Stimulated activated CD8-positive, alpha-beta memory T cell treated with anti-CD3 and anti-CD28 coated beads, Interleukin-12 subunit alpha, Interleukin-12 subunit beta, amount 100 ng/mL, for 1 hour (primary cell): ENCODE data around the gene KLHDC8A.

Source experiments
- DNase-seq: peaks from one replicate; pipeline ENCODE4 v3.0.0-alpha.2; 2020; ENCODE audit warnings: low read depth

The KLHDC8A gene

DNA sequence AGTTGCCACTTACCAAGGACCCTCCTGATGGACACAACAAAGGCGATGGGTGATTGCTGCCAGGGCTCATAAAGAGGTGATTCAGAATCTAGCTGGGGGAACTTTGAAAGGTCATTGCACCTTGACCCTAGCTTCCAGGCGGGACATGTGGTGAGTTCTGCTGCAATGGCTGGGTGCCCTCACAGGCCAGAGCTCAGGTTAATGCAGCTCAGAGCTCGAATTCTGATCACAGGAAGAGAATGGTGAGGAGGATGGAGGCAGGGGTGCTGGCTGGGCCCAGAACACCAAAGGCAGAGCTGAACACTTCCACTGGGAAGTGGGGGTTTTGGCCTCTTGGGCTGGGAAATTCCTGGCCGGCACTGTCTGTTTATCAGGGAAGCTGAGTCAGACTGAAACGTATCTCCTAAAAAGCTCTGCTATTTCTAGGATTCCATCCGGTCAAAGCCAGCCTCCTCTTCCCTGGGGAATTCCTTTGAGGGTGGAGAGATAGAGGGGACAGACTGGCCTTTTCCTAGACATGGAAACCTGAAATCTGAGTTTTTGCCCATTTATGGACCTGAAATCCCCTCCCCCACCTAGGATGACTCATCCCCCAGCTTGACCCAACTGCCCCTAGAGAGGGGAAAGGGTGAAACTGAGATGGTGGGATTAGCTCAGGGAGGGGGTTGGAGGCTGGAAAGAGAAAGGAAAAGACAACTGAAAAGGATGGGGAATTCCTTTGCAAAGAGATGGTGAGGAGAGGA lies 62.4 kb downstream of the KLHDC8A start:
- DNase-seq: no peak

DNA sequence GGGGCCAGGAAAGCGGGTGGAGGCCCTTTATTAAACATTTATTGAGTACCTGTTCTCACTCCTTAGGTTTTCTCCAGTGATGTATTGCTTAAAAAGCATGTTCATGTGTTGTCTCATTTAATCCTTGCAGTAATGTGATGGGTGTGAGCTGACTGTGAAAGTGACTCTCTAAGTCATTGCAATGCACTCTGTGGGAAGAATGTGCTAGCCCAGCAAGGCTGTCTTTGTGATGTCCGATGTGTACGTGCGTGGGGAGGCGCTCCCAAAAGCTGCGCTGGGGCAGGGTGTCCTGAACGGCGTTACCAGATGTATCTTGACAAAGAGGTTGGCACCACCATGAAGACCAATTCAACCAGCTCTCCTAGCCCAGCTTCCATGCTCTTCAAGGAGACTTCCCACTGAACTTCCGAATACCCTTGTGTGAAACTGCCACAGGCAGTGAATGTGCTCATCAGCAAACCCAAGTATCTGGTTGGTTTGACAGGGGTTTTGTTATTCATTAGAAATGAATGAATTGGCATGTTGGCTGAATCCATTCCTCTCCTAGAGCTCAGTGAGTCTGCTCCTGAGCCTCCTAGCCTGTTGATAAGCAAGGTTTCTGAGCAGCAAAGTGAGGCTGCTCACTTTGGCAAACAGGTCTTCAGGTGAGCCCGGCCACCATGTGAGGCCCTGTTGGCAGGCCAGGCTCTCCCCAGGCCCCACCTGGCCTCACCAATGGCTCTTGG lies 63.2 kb downstream of the KLHDC8A start:
- DNase-seq: no peak

- no peak for DNase-seq
Measured at GRCh38 chr1:205291596-205291995, 65.1 kb downstream of the KLHDC8A start.

GRCh38 chr1:205287767-205288559 lies 68.8 kb downstream of the KLHDC8A start:
- peak; percentile 63 for DNase-seq

DNA sequence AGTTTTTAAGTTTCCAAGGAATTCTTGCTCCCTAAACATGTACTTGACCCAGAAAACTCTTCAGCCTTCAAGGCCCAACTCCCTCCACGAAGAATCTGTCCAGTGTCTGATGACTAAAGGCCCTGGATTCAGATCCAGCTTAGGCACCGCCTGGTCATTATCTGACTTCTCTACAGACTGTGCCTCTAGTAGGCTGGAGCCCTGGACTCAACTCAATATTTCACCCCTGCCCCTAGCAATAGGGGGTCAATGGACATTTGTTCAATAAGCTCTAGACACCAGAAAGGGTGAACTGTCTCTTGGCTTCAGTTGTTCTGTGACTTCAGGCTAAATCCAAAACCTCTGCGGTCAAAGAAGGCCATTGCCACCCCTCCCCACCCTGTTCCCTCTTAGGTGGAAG lies 69.6 kb downstream of the KLHDC8A start:
- DNase-seq: no peak

DNA sequence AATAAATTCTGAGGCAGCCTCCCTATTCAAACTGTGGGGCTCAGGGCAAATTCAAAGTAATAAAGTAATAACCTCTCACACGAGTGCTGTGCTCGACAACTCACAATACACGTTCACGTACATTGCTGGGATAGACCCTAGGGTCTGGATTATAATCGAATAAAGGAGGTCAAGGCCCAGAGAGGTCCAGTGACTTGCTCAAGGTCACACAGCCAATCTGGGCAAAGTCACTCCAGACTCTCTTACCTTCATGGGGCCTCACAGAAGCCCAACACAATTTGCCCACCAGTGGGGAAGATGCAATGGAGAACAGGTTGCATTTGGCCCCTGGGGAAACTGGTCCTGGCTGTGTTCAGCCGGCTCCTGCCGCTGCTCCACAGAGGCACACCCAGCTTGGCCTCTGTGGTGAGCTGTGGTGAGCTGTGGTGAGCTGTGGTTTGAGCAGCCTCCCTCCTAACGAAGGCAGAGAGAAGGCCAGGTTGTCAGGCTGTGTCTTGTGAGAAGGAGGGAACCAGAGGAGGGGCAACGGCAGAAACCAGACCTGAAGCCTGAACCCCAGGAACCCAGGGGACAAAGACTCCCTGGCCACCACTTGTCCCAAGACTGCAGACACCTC lies 70.3 kb downstream of the KLHDC8A start:
- no peak for DNase-seq
